Mesothelial cell of epicardium (in vitro differentiated cells): ENCODE data around the gene DNM3. TPM values are rescaled to one million over a fixed set of nuclear protein-coding genes. Genes with fewer than 3 reads are reported as not detected.

Experiments used
- DNase-seq, 2 experiments: peaks; one replicate each; pipeline ENCODE4 v3.0.0; 2021; ENCODE audit warnings: low spot score in 2 of 2; ENCODE audit not compliant: unreplicated experiment in 2 of 2
- H3K27ac Mint-ChIP-seq: 2 replicates; pipeline ENCODE4 v1.8.0; 2021; ENCODE audit warnings: mixed read lengths
- H3K27me3 Mint-ChIP-seq: 2 replicates; pipeline ENCODE4 v1.8.0; 2021; ENCODE audit warnings: low read depth, mixed read lengths
- H3K36me3 Mint-ChIP-seq: 2 replicates; pipeline ENCODE4 v1.8.0; 2021; ENCODE audit warnings: mixed read lengths
- H3K4me1 Mint-ChIP-seq: 2 replicates; pipeline ENCODE4 v1.8.0; 2021; ENCODE audit warnings: mixed read lengths
- H3K4me3 Mint-ChIP-seq: 2 replicates; pipeline ENCODE4 v1.8.0; 2021; ENCODE audit warnings: mild to moderate bottlenecking, moderate library complexity, mixed read lengths
- H3K9me3 Mint-ChIP-seq: 2 replicates; pipeline ENCODE4 v1.8.0; 2021; ENCODE audit warnings: mixed read lengths
- total RNA-seq: library from RNA; stranded (reverse); gene quantifications from 3 replicates; pipeline ENCODE4 v1.2.1, GENCODE V29; 2021
- TF ChIP-seq, protein P1 (sequence below): fragments of 200-600 bp; sonication (generic); IDR thresholded peaks from one replicate; pipeline ENCODE4 v1.5.0; 2021; ENCODE audit warnings: antibody characterized with exemption; ENCODE audit not compliant: unreplicated experiment

Gene DNM3
- total RNA-seq, 1 donor from 2014 or later: 5.0 TPM

DNA sequence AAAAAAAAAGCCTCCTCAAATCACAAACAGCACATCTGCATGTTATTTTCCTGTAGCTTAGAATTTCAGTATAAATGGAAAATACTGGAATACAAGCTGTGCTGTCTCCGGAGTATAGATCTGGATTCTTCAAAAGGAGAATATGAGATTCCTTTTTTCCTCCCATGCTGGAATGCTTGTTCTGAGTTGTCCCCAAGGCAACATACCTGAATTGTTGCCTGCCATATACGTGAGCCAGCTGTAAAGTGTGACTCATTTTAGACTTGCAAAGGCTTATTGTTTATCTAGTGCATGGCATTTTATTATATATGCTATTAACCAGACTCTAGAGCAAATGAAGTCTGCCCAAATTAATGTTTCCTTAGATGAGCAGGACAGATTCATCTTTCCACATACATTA is 484.2 kb downstream of the DNM3 start:
- Mint-ChIP-seq H3K27me3 (no peaks in the 10 kb centered on the region), H3K4me1 (peaks cover 14% of the 10 kb centered on the region), H3K9me3 (peaks cover 4% of the 10 kb centered on the region), H3K4me3 (no peak overlapping the region), H3K36me3 (no peaks in the 10 kb centered on the region), H3K27ac (peak overlapping the region; percentile 15)
- DNase-seq: no peak
- TF ChIP-seq, protein P1, sequence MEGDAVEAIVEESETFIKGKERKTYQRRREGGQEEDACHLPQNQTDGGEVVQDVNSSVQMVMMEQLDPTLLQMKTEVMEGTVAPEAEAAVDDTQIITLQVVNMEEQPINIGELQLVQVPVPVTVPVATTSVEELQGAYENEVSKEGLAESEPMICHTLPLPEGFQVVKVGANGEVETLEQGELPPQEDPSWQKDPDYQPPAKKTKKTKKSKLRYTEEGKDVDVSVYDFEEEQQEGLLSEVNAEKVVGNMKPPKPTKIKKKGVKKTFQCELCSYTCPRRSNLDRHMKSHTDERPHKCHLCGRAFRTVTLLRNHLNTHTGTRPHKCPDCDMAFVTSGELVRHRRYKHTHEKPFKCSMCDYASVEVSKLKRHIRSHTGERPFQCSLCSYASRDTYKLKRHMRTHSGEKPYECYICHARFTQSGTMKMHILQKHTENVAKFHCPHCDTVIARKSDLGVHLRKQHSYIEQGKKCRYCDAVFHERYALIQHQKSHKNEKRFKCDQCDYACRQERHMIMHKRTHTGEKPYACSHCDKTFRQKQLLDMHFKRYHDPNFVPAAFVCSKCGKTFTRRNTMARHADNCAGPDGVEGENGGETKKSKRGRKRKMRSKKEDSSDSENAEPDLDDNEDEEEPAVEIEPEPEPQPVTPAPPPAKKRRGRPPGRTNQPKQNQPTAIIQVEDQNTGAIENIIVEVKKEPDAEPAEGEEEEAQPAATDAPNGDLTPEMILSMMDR: no peak

DNA sequence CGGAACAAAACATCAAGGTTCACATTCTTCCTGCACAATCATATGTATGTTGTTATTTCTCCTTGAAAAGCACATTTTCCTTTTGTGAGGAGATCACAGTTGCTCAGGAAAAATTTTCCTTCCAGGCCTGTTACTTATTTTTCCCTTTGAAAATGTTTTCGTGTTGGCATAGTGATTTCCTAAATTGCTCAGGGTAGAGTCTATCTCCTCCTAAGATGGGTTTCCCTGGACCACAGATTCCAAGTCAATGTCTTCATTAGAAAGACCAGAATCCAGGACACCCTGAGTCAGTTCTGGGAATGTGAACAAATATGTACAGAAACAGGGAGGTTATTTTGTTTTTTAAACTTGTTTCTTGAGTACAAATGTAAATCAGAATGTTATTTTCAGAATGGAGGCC is 484.8 kb downstream of the DNM3 start:
- Mint-ChIP-seq H3K27ac (peak overlapping the region; percentile 40), H3K4me1 (peaks cover 14% of the 10 kb centered on the region), H3K4me3 (no peak overlapping the region), H3K27me3 (no peaks in the 10 kb centered on the region), H3K9me3 (peaks cover 4% of the 10 kb centered on the region), H3K36me3 (no peaks in the 10 kb centered on the region)
- TF ChIP-seq, protein P1: no peak
- DNase-seq: no peak

DNA sequence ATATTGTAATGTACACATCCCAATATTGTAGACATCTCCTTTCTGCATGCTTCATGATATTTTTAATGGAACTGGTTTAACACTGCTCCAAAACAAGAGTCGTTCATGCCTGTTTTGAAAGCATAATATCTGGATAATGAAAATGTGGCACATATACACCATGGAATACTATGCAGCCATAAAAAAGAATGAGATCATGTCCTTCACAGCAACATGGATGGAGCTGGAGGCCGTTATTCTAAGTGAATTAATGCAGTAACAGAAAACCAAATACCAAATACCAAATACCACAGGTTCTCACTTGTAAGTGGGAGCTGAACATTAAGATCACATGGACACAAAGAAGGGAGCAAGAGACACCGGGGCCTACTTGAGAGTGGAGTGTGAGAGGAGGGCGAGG is 487.0 kb downstream of the DNM3 start:
- H3K4me1 Mint-ChIP-seq: peaks cover 14% of the 10 kb centered on the region
- no peaks in the 10 kb centered on the region for H3K27me3 Mint-ChIP-seq
- no peak for DNase-seq
- no peak overlapping the region for H3K27ac Mint-ChIP-seq
- peaks cover 4% of the 10 kb centered on the region for H3K36me3 Mint-ChIP-seq
- peaks cover 9% of the 10 kb centered on the region for H3K9me3 Mint-ChIP-seq
- TF ChIP-seq, protein P1: no peak
- no peak overlapping the region for H3K4me3 Mint-ChIP-seq

DNA sequence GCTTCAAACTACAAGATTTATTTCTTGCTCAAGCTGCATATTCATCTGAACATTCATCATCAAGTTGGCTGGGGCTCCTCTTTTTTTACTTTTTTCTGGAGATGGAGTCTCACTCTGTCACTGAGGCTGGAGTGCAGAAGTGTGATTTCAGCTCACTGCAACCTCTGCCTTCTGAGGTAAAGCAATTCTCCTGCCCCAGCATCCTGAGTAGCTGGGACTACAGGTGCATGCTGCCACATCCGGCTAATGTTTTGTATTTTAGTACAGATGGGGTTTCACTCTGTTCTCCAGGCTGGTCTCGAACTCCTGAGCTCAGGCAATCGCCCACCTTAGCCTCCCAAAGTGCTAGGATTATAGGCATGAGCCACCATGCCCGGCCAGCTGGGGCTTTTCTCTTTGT is 490.9 kb downstream of the DNM3 start:
- Mint-ChIP-seq H3K36me3 (peaks cover 4% of the 10 kb centered on the region), H3K27me3 (no peaks in the 10 kb centered on the region), H3K4me1 (peaks cover 9% of the 10 kb centered on the region), H3K9me3 (peaks cover 9% of the 10 kb centered on the region), H3K27ac (no peak overlapping the region), H3K4me3 (no peak overlapping the region)
- TF ChIP-seq, protein P1: no peak
- DNase-seq: no peak

DNA sequence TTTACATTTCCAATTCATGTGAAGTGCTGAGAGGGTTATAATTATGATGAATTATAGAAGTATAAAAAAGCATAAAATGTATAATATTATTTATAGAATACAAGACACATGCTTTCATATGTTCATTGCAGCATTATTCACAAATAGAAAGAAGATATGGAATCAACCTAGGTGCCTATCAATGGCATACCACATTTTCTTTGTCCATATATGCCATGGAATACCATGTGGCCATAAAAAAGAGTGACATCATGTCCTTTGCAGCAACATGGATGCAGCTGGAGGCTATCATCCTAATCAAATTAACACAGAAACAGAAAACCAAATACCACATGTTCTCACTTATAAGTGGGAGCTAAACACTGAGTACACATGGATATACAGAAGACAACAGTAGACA is 494.1 kb downstream of the DNM3 start:
- Mint-ChIP-seq H3K4me1 (peaks cover 13% of the 10 kb centered on the region), H3K27ac (no peak overlapping the region), H3K36me3 (peaks cover 4% of the 10 kb centered on the region), H3K4me3 (no peak overlapping the region), H3K9me3 (peaks cover 5% of the 10 kb centered on the region), H3K27me3 (no peaks in the 10 kb centered on the region)
- DNase-seq: no peak
- TF ChIP-seq, protein P1: no peak

DNA sequence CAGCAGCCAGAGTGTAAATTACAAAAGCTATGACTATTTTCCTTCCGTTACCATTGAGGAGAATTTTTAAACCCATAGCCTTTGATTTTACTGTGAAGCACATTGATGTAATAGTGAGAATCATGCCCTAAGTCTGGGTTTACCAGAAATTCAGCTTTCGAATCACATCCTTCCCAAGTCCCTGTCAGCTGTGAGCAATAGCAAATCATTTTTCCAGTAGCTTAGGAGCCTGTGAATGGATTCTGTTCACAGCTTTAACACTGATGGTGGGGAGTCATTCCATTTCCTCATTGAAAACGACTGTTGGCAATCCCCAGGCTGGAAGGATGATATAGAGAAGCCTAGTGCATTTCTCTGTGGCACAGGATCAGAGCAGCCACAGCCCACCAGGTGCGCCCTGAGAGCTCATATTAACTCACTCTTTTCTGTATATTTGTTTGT is 497.0 kb downstream of the DNM3 start:
- no peak for DNase-seq
- Mint-ChIP-seq H3K9me3 (no peaks in the 10 kb centered on the region), H3K36me3 (no peaks in the 10 kb centered on the region), H3K4me1 (peaks cover 26% of the 10 kb centered on the region), H3K27me3 (no peaks in the 10 kb centered on the region), H3K4me3 (no peak overlapping the region), H3K27ac (no peak overlapping the region)
- TF ChIP-seq, protein P1: no peak
